Kidney (tissue), 14 donors: ENCODE measurements around the gene ZNF330. TPM values are rescaled to one million over a fixed set of nuclear protein-coding genes. Genes with fewer than 3 reads are reported as not detected.

ENCODE experiments used
- DNase-seq, 5 donors: peaks; one replicate each; pipeline ENCODE4 v3.0.0-alpha.2; 2013 to 2020
- FAIRE-seq: peaks from 2 replicates; lab custom pipeline; 2012; peaks lifted over from hg19 to GRCh38; lab: Jason Lieb, UNC
- H3K27ac ChIP-seq, 2 donors: one replicate each; pipeline ENCODE4 v1.7.0; 2013; ENCODE audit warnings: low read depth in 2 of 2, low read length in 2 of 2, inconsistent platforms in 1 of 2
- H3K27me3 ChIP-seq: one replicate; pipeline ENCODE4 v1.7.1; 2013; ENCODE audit warnings: low read length, inconsistent platforms; ENCODE audit not compliant: control insufficient read depth, insufficient read depth
- H3K36me3 ChIP-seq, 3 donors: one replicate each; pipeline versions ENCODE4 v1.7.0 to v1.7.1; 2013; ENCODE audit warnings: low read length in 3 of 3, control low read depth in 1 of 3, inconsistent platforms in 1 of 3; ENCODE audit not compliant: insufficient read depth in 3 of 3, control insufficient read depth in 2 of 3
- H3K4me1 ChIP-seq, 3 donors: one replicate each; pipeline versions ENCODE4 v1.7.0 to v1.7.1; 2013; ENCODE audit warnings: low read length in 3 of 3, inconsistent platforms in 1 of 3, low read depth in 1 of 3; ENCODE audit not compliant: control insufficient read depth in 2 of 3, insufficient read depth in 2 of 3
- H3K4me3 ChIP-seq, 3 donors: one replicate each; pipeline versions ENCODE4 v1.7.0 to v1.8.1; 2013; ENCODE audit warnings: low read length in 3 of 3, control low read depth in 1 of 3, inconsistent platforms in 1 of 3
- H3K9ac ChIP-seq, 3 donors: one replicate each; pipeline versions ENCODE4 v1.7.0 to v1.7.1; 2013; ENCODE audit warnings: low read length in 3 of 3, control low read depth in 1 of 3, inconsistent platforms in 1 of 3
- H3K9me3 ChIP-seq, 3 donors: one replicate each; pipeline versions ENCODE4 v1.7.0 to v1.7.1; 2013; ENCODE audit warnings: low read length in 3 of 3, control low read depth in 1 of 3, inconsistent platforms in 1 of 3; ENCODE audit not compliant: control insufficient read depth in 2 of 3, insufficient read depth in 1 of 3
- CTCF ChIP-seq: IDR thresholded peaks from 3 replicates; pipeline ENCODE4 v1.5.1; 2012; ENCODE audit warnings: mild to moderate bottlenecking, moderate library complexity, borderline replicate concordance; ENCODE audit not compliant: insufficient read depth; ENCODE audit errors: extremely low read depth
- intact Hi-C: fragments of 100-400 bp; cut with DNase I; formaldehyde crosslinking; loops from one replicate; pipeline ENCODE4 v1.11.1; 2022
- polyA plus RNA-seq: library from polyadenylated mRNA; stranded (reverse); fragments of 350-450 nt; fragmentation: Illumina TruSeq; extraction: RNeasy Lipid Tissue Mini Kit (QIAGEN cat#74804); gene quantifications from one replicate; pipeline ENCODE4 v1.2.3, GENCODE V29; 2014; ENCODE audit warnings: low read depth, low replicate concordance; ENCODE audit not compliant: insufficient read depth
- total RNA-seq: library from RNA; stranded (reverse); fragmentation: NEBNext Ultra II Directional; extraction: Animal tissue kit (Norgen Biotek cat#: 25700); gene quantifications from one replicate; pipeline ENCODE4 v1.2.1, GENCODE V29; 2021
- donor health status: control.
- donor health status: control.
- donor health status: control.
- donor health status: control.
- donor health status: control.
- donor health status: DM: yes; HTN: yes; CAD: no.
- donor health status: Normal renal cell carcinoma (clear cell type).

The ZNF330 gene
- total and polyA plus RNA-seq, 2 donors from 2014 or later, result 29.5 to 32.1 TPM

DNA sequence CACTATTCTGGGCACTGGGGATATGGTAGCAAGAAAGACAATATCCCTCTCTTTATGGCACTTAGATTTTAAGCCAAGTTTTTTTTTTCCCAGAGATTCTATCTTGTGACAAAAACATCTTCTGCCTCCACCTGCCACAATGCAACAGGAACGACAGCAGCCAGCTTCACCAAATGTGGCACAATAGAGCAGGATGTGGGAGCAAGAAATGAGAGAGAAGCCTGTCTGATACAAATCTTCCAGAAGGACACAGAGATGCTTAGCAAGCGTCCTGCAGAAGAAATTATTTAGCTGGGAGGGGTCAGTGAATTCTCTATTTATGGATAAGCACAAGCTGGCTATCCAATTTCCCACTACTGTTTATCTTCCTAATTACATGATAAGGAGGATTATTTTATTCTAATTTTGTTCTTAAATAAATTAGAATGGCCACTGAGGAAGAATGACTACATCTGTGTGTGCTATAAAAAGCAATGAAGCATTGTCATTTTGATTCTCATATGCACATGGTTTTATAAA lies 27.1 kb upstream of the ZNF330 start:
- no peak for FAIRE-seq
- H3K27ac ChIP-seq, result no peak overlapping the region
- no peaks in the 10 kb centered on the region for H3K9me3 ChIP-seq
- no peaks in the 10 kb centered on the region for H3K4me1 ChIP-seq
- intact Hi-C loops, result no loop called here
- no peak for TF ChIP-seq CTCF
- H3K4me3 ChIP-seq, result no peak overlapping the region
- H3K36me3 ChIP-seq, result no peaks in the 10 kb centered on the region
- DNase-seq, result no peak
- no peak overlapping the region for H3K9ac ChIP-seq
- no peaks in the 10 kb centered on the region for H3K27me3 ChIP-seq

DNA sequence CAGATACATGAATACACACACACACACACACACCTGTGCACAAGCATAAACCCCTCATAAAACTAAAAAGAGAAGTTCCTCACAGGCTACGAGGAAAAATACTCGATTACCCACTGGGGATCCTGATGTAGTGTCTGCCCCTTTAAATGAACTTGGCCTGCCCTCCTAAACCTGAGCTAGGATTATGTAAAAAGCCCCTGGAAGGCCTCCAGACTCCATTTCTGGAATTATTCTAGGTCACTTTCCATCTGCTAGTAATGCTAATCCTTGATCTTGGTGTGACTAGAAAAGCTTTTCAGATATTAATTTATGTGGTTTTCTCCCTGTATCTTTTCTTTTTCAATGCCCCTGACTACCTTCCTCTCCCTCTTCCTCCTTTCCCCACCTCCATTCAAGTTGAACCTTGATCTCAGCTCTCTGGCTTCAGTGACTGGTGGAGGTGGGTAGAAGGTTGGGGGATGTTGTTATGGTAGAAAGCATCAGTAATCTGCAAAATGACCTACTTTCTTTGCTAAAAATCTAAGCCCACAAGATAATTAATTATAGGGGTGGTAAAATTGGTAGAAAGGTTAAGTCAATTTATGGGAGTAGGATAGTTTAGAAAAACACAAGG lies 25.5 kb upstream of the ZNF330 start:
- H3K36me3 ChIP-seq, result no peaks in the 10 kb centered on the region
- H3K27me3 ChIP-seq, result no peaks in the 10 kb centered on the region
- no peak overlapping the region for H3K9ac ChIP-seq
- no peak for FAIRE-seq
- intact Hi-C loops, result no loop called here
- H3K4me1 ChIP-seq, result no peaks in the 10 kb centered on the region
- H3K27ac ChIP-seq, result no peak overlapping the region
- no peaks in the 10 kb centered on the region for H3K9me3 ChIP-seq
- no peak for DNase-seq
- TF ChIP-seq CTCF, result no peak
- no peak overlapping the region for H3K4me3 ChIP-seq

DNA sequence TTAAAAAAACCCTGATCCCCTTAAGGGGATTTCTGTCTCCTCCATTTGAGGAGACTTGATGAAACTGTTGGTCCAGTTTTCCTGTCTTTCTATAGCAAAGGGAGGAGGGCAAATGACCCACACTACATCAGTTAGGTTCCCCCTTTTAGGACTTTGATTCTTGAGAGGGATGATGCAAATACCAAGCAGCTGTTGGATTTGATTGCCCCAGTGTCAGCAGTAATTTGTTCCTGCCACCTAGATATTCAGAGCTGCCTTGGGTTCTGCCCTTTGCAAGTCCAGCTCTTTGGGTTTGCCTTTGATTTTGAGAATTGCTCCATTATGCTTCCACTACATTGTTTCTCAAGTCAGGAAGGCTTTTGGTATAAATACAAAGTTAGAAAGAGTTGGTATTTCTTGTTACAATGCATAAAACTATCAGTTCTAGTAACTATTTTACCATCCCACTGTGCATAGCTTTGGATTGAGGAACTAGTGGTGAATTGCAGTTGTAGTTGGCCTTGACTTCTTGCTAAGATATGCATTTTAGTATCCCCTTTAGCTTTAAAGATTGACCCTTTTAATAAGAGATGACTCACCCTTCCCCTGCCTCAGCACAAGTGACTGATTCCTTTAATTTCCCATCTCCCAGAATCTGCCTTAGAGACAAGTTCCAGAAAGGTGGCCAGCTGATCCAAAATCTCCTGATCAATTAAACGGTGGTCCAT lies 24.3 kb upstream of the ZNF330 start:
- intact Hi-C loops, result no loop called here
- no peaks in the 10 kb centered on the region for H3K9me3 ChIP-seq
- H3K9ac ChIP-seq, result no peak overlapping the region
- no peak for TF ChIP-seq CTCF
- no peaks in the 10 kb centered on the region for H3K27me3 ChIP-seq
- H3K36me3 ChIP-seq, result no peaks in the 10 kb centered on the region
- FAIRE-seq (no peak), DNase-seq (no peak)
- no peak overlapping the region for H3K4me3 ChIP-seq
- H3K27ac ChIP-seq, result no peak overlapping the region
- H3K4me1 ChIP-seq, result no peaks in the 10 kb centered on the region
